Ascending aorta (tissue), 2 donors: ENCODE results near the gene UBE4B. TPM values are rescaled to one million over a fixed set of nuclear protein-coding genes. Genes with fewer than 3 reads are reported as not detected.

ENCODE experiments used
- DNase-seq, 2 donors: peaks; one replicate each; pipeline ENCODE4 v3.0.0-alpha.2; 2019; ENCODE audit warnings: low spot score in 2 of 2
- H3K27ac ChIP-seq, 2 donors: fragments of 200-600 bp; sonication (generic); one replicate each; pipeline ENCODE4 v1.5.1; 2016 to 2017; ENCODE audit warnings: mild to moderate bottlenecking in 1 of 2
- H3K27me3 ChIP-seq: fragments of 200-600 bp; sonication (generic); one replicate; pipeline ENCODE4 v1.5.1; 2017
- H3K36me3 ChIP-seq, 2 donors: fragments of 200-600 bp; sonication (generic); one replicate each; pipeline ENCODE4 v1.5.1; 2016
- H3K4me1 ChIP-seq, 2 donors: fragments of 200-600 bp; sonication (generic); one replicate each; pipeline ENCODE4 v1.5.1; 2016 to 2017; ENCODE audit warnings: mild to moderate bottlenecking in 1 of 2
- H3K4me3 ChIP-seq, 2 donors: fragments of 200-600 bp; sonication (generic); one replicate each; pipeline ENCODE4 v1.5.1; 2016 to 2017; ENCODE audit warnings: mild to moderate bottlenecking in 1 of 2
- H3K9me3 ChIP-seq, 2 donors: fragments of 200-600 bp; sonication (generic); one replicate each; pipeline ENCODE4 v1.5.1; 2016
- intact Hi-C: fragments of 100-400 bp; cut with DNase I; formaldehyde crosslinking; loops from one replicate; pipeline ENCODE4 v1.15.1; 2023
- total RNA-seq: library from RNA; depleted of rRNA; stranded (reverse); fragments of >200 nt; gene quantifications from one replicate; pipeline ENCODE4 v1.1.0, GENCODE V29; 2016
- TF ChIP-seq, protein P1 (sequence below), 3 experiments: fragments of 200-600 bp in 2 of 3; fragments of 450-650 bp in 1 of 3; sonication (generic) in 2 of 3; IDR thresholded peaks; one replicate each; pipeline ENCODE4 v1.5.1; 2016 to 2019; ENCODE audit warnings: antibody characterized with exemption in 3 of 3, mild to moderate bottlenecking in 1 of 3, moderate library complexity in 1 of 3

Gene UBE4B
- total RNA-seq, 1 donor from 2014 or later: 35.2 TPM

DNA sequence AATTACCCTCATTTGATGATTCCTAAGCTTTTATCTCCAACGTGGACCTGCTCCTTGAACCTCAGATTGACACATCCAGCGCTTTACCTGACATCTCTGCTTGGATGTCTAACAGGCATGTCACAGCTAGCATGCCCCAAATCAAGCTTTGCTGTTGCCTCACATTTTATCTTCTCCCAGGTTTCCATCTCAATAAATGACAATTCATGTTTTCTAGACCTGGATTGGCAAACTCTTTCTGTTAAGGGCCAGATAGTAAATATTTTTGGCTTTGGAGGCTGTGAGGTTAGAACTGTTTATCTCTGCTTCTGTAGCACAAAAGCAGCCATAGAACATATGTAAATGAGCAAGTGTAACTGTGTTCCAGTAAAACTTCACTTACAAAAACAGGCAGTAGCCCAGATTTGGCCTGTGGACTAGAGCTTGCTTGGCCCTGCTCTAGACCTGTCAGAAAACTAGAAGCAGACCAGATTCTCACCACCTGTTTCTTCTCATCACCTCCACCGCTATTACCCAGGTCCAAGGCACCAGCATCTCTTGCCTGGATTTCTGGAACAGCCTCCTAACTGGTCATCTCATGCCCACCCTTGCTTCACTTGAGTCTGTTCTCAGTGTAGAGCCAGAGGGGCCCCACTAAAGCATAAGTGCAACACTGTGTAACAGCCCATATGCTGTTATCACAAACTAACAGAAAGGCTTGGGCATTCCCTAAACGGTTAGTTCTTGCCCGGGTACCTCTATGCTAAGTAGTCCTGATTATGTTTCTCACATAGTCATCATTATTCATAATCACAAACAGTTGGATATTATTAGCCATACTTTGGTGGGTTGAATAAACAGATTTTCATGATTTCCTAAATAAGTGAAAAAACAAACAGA is 42.3 kb downstream of the UBE4B start:
- Histone ChIP-seq H3K27me3 (no peaks in the 10 kb centered on the region), H3K9me3 (no peaks in the 10 kb centered on the region), H3K27ac (peak overlapping the region; percentile 42 to 63), H3K4me3 (no peak overlapping the region), H3K4me1 (peaks cover 0 to 14% of the 10 kb centered on the region in 2 donors), H3K36me3 (peaks cover 0 to 8% of the 10 kb centered on the region in 2 donors)
- DNase-seq: no peak
- TF ChIP-seq, protein P1, sequence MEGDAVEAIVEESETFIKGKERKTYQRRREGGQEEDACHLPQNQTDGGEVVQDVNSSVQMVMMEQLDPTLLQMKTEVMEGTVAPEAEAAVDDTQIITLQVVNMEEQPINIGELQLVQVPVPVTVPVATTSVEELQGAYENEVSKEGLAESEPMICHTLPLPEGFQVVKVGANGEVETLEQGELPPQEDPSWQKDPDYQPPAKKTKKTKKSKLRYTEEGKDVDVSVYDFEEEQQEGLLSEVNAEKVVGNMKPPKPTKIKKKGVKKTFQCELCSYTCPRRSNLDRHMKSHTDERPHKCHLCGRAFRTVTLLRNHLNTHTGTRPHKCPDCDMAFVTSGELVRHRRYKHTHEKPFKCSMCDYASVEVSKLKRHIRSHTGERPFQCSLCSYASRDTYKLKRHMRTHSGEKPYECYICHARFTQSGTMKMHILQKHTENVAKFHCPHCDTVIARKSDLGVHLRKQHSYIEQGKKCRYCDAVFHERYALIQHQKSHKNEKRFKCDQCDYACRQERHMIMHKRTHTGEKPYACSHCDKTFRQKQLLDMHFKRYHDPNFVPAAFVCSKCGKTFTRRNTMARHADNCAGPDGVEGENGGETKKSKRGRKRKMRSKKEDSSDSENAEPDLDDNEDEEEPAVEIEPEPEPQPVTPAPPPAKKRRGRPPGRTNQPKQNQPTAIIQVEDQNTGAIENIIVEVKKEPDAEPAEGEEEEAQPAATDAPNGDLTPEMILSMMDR (IDR thresholded peaks at IDR 0.05): no peak
- intact Hi-C loops: no loop called here

DNA sequence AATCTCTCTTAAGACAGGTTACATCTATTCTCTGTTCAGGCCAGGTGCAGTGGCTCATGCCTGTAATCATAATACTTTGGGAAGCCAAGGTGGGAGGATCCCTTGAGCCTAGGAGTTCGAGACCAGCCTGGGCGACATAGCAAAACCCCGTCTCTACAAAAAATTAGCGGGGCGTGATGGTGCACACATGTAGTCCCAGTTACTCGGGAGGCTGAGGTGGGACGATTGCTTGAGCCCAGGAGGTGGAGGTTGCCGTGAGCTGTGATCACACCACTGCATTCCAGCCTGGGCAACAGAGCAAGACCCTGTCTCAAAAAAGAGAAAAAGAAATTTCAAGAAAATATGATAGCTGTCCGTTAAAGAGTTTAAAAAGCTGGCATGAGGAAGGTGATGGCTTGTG is 43.0 kb downstream of the UBE4B start:
- intact Hi-C loops: no loop called here
- TF ChIP-seq, protein P1 (IDR thresholded peaks at IDR 0.05): no peak

DNA sequence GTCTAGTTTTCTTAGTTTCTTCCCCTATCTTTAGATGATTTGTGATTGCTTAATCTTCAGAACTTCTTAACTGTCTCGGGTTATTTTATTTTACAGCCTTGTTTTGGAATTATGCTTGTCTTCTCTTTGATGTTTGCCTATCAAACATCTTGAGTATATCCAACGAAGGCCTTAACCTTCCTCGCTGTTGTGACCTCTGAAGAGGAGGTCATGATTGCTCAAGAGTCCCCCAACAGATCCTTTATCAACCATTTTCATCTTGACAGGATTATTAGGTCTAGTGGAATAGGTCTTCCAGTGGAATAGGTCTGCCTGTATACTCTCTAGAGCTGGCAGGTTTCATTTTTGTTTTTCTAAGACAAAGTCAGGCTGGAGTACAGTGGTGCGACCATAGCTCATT is 45.7 kb downstream of the UBE4B start:
- Histone ChIP-seq H3K9me3 (no peaks in the 10 kb centered on the region), H3K27me3 (no peaks in the 10 kb centered on the region), H3K4me1 (peaks cover 0 to 14% of the 10 kb centered on the region in 2 donors), H3K27ac (no peak overlapping the region), H3K4me3 (no peak overlapping the region), H3K36me3 (peaks cover 0 to 13% of the 10 kb centered on the region in 2 donors)
- DNase-seq: no peak
- TF ChIP-seq, protein P1 (IDR thresholded peaks at IDR 0.05): no peak
- intact Hi-C loops: no loop called here

More for the DNA sequence above, 43.0 kb downstream of the UBE4B start:
- Histone ChIP-seq H3K4me1 (peaks cover 0 to 14% of the 10 kb centered on the region in 2 donors), H3K9me3 (no peaks in the 10 kb centered on the region), H3K4me3 (no peak overlapping the region), H3K36me3 (peaks cover 0 to 10% of the 10 kb centered on the region in 2 donors), H3K27me3 (no peaks in the 10 kb centered on the region), H3K27ac (peak overlapping the region in 1 of 2 donors; percentile 42)
- peak in 1 of 2 donors; percentile 40 for DNase-seq

DNA sequence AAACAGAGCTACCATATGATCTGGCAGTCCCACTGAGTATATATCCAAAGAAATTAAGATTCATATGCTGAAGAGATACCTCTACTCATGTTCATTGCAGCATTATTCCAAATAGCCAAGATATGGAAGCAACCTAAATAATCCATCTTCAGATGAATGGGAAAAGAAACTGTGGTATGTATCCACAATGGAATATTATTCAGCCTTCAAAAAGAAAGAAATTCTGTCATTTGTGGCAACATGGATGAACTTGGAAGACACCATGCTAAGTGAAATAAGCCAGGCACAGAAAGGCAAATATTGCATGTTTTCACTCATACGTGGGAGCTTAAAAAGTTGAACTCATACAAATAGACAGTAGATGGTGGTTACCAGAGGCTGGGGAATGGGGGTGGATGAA is 47.8 kb downstream of the UBE4B start:
- no peak for DNase-seq
- no peak overlapping the region for H3K27ac ChIP-seq
- H3K9me3 ChIP-seq: no peaks in the 10 kb centered on the region
- H3K27me3 ChIP-seq: no peaks in the 10 kb centered on the region
- H3K36me3 ChIP-seq: peaks cover 0 to 13% of the 10 kb centered on the region in 2 donors
- intact Hi-C loops: no loop called here
- no peak overlapping the region for H3K4me3 ChIP-seq
- TF ChIP-seq, protein P1 (IDR thresholded peaks at IDR 0.05): no peak
- H3K4me1 ChIP-seq: no peaks in the 10 kb centered on the region

DNA sequence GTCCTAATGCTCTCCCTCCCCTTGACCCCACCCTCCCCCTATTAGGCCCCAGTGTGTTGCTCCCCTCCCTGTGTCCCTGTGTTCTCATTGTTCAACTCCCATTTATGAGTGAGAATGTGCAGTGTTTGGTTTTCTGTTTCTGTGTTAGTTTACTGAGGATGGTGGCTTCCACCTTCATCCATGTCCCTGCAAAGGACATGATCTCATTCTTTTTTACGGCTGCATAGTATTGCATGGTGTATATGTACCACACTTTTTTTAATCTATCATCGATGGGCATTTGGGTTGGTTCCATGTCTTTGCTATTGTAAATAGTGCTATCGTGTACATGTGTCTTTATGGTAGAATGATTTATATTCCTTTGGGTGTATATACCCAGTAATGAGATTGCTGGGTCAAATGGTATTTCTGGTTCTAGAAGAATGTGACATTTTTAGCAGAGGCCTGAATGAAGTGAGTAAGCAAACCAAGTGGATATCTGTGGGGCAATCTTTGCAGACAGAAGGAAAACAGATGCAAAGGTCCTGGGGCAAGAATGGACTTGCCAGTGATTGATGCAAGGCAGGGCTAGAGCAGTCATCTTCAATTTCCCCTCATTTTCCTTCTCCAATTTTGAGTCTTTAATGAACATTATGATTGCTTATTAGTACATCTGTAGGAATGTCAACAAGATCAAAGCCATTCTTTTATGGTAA is 50.2 kb downstream of the UBE4B start:
- intact Hi-C loops: no loop called here
- Histone ChIP-seq H3K36me3 (peaks cover 0 to 13% of the 10 kb centered on the region in 2 donors), H3K4me3 (no peak overlapping the region), H3K4me1 (no peaks in the 10 kb centered on the region), H3K27me3 (no peaks in the 10 kb centered on the region), H3K9me3 (no peaks in the 10 kb centered on the region), H3K27ac (no peak overlapping the region)
- DNase-seq: no peak
- TF ChIP-seq, protein P1 (IDR thresholded peaks at IDR 0.05): no peak
